DMS 273 (cell line): ENCODE data around the gene LHFPL3.
"Not testable (repeated sequence)": the region's sequence is repeated elsewhere in the genome, so short reads cannot be mapped to it uniquely, and the experiment has no call there.

ENCODE experiments used
- DNase-seq: peaks from one replicate; lab custom pipeline; 2025; ENCODE audit not compliant: unreplicated experiment; lab: John Stamatoyannopoulos, UW

LHFPL3 gene

GRCh38 chr7:104328296-104328969 is at the start of gene LHFPL3:
LHFPL3 (plus strand) TSS chr7:104328603.
- peak; percentile 94 for DNase-seq

- DNase-seq: not testable (repeated sequence)
Observed at GRCh38 chr7:104281685-104282084, 46.7 kb upstream of the LHFPL3 start.

GRCh38 chr7:104286839-104287238 is 41.6 kb upstream of the LHFPL3 start:
- DNase-seq: no peak

GRCh38 chr7:104288137-104288536 is 40.3 kb upstream of the LHFPL3 start:
- peak; percentile 13 for DNase-seq

GRCh38 chr7:104294291-104294690 is 34.1 kb upstream of the LHFPL3 start:
- no peak for DNase-seq

- no peak for DNase-seq
Observed at GRCh38 chr7:104296266-104296665, 32.1 kb upstream of the LHFPL3 start.

GRCh38 chr7:104296900-104297299 is 31.5 kb upstream of the LHFPL3 start:
- DNase-seq: no peak

- no peak for DNase-seq
Observed at GRCh38 chr7:104299323-104299722, 29.1 kb upstream of the LHFPL3 start.

- DNase-seq: no peak
Observed at GRCh38 chr7:104299777-104300176, 28.6 kb upstream of the LHFPL3 start.

- DNase-seq: peak; percentile 21
Observed at GRCh38 chr7:104306793-104307192, 21.6 kb upstream of the LHFPL3 start.

- DNase-seq: no peak
Observed at GRCh38 chr7:104317948-104318629, 10.3 kb upstream of the LHFPL3 start.

GRCh38 chr7:104327534-104327933 is 869 bp upstream of the LHFPL3 start:
- DNase-seq: peak; percentile 31

- peak; percentile 59 for DNase-seq
Observed at GRCh38 chr7:104327938-104328295, 486 bp upstream of the LHFPL3 start.

- DNase-seq: peak; percentile 77
Observed at GRCh38 chr7:104328970-104329825, 795 bp downstream of the LHFPL3 start.

- peak; percentile 87 for DNase-seq
Observed at GRCh38 chr7:104341546-104341945, 13.1 kb downstream of the LHFPL3 start.

GRCh38 chr7:104352736-104353135 is 24.3 kb downstream of the LHFPL3 start:
- no peak for DNase-seq

GRCh38 chr7:104357166-104357565 is 28.8 kb downstream of the LHFPL3 start:
- no peak for DNase-seq

- DNase-seq: no peak
Observed at GRCh38 chr7:104358446-104359132, 30.2 kb downstream of the LHFPL3 start.

GRCh38 chr7:104362756-104363155 is 34.4 kb downstream of the LHFPL3 start:
- no peak for DNase-seq

GRCh38 chr7:104363355-104363754 is 35.0 kb downstream of the LHFPL3 start:
- no peak for DNase-seq

- DNase-seq: peak; percentile 62
Observed at GRCh38 chr7:104366390-104366789, 38.0 kb downstream of the LHFPL3 start.
